ENCODE results near the gene SLC28A3. TPM values are rescaled to one million over a fixed set of nuclear protein-coding genes. Genes with fewer than 3 reads are reported as not detected.

The SLC28A3 gene
- total RNA-seq, 2 experiments from 2014 or later = not detected

DNA sequence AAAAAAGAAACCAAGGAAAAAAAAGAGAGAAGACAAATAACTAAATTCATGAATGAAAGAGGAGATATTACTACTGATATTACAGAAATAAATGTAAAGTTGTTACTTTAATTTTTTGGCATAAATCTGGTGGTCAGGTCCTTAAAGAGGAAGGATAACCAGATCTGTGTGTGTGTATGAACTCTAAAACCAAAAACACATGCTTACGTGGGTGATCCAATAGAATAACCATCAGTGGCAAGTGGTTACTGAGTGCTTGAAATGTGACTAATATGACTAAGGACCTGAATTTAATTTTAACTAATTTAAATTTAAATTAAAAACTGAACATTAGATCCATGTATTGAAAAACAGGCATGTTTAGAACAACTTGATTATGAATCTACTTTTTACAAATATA is 10.3 kb downstream of the SLC28A3 start:
- Histone ChIP-seq H2AFZ (ENCODE audit: low read length) (no peak overlapping the region), H3K27ac (ENCODE audit: low read depth, low read length, poor library complexity, severe bottlenecking) (no peak overlapping the region), H3K9me3 (ENCODE audit: low read length) (no peaks in the 10 kb centered on the region), H3K4me1 (ENCODE audit: insufficient read depth, low read length, poor library complexity, severe bottlenecking) (no peaks in the 10 kb centered on the region), H3K4me3 (ENCODE audit: low read depth, low read length, poor library complexity, severe bottlenecking) (no peak overlapping the region), H3K36me3 (ENCODE audit: insufficient read depth, low read length) (no peaks in the 10 kb centered on the region), H3K4me2 (ENCODE audit: low read length) (no peak overlapping the region), H3K9me2 (ENCODE audit: insufficient read depth, low read length) (no peaks in the 10 kb centered on the region), H4K20me1 (ENCODE audit: insufficient read depth, low read length) (no peaks in the 10 kb centered on the region), H3K79me2 (ENCODE audit: insufficient read depth, low read depth, low read length) (no peaks in the 10 kb centered on the region)
- no TSS peak for BruUV-seq (replicated peaks)
- TF ChIP-seq EZH2phosphoT487 (IDR thresholded peaks at IDR 0.05; ENCODE audit: borderline replicate concordance, low read depth, low read length) = no peak
- TF ChIP-seq, protein P1, sequence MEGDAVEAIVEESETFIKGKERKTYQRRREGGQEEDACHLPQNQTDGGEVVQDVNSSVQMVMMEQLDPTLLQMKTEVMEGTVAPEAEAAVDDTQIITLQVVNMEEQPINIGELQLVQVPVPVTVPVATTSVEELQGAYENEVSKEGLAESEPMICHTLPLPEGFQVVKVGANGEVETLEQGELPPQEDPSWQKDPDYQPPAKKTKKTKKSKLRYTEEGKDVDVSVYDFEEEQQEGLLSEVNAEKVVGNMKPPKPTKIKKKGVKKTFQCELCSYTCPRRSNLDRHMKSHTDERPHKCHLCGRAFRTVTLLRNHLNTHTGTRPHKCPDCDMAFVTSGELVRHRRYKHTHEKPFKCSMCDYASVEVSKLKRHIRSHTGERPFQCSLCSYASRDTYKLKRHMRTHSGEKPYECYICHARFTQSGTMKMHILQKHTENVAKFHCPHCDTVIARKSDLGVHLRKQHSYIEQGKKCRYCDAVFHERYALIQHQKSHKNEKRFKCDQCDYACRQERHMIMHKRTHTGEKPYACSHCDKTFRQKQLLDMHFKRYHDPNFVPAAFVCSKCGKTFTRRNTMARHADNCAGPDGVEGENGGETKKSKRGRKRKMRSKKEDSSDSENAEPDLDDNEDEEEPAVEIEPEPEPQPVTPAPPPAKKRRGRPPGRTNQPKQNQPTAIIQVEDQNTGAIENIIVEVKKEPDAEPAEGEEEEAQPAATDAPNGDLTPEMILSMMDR (conservative IDR thresholded peaks at IDR 0.05; ENCODE audit: low read length) = no peak
- intact Hi-C loops (cut with micrococcal nuclease; ENCODE audit: unreplicated experiment) = no loop called here
- CTCF ChIA-PET (ENCODE audit: unreplicated experiment) = no interaction called here
- DNase-seq (ENCODE audit: low spot score) = no peak
- POLR2A ChIA-PET = no interaction called here

DNA sequence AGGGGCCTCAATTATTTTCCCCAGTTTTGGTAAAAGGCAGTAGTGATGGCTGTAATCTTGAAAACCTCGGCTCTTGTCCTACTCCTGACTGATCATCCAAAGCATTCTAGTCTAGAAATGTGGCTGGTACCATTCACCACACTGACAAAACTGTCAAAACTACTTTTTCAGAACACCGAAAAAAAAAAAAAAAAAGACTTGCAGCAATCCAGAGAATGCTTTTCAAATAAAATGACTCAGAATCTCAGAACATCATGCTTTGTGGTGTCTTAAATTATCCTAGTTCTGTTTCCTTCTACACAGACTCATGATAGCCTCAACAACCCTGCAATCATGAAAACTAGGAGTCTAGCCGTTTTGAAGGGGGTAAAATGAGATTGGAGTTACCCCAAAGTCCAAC is 13.4 kb downstream of the SLC28A3 start:
- no peaks in the 10 kb centered on the region for H3K9me2 ChIP-seq (ENCODE audit: insufficient read depth, low read length)
- BruUV-seq (replicated peaks) = no TSS peak

DNA sequence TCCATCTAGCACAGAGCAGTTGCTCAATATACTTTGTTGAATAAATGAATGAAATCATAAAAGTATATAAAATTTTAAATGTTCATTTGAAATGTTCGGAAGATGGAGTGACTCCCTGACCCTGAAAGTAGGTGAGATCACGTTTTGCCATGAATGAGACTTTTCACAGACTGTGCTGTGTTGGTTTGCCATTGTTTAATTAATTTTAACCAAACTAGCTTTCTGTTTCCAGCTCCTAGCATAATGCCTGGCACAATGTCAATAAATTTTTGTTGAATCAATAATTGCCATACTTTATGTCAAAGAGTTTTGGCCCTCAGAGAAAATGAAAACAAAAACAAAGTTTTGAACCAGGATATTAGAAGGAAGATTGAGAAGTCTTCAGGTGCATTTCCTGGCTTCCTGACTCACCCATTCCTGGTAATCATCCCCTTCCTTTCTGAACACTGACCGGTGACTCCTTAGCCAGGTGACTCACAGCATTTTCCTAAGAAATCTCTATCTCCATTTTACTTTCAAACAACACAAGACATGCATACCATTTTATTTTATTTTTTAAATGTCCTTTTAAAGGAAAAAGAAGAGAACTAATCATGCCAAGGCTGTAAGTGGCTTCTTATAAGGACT is 15.1 kb downstream of the SLC28A3 start:
- BruUV-seq (replicated peaks) = no TSS peak
- POLR2A ChIA-PET = no interaction called here
- intact Hi-C loops (cut with micrococcal nuclease; ENCODE audit: unreplicated experiment) = no loop called here
- no peaks in the 10 kb centered on the region for H3K9me2 ChIP-seq (ENCODE audit: insufficient read depth, low read length)
- H3K9me3 ChIP-seq (ENCODE audit: low read length) = no peaks in the 10 kb centered on the region
- no peaks in the 10 kb centered on the region for H3K4me1 ChIP-seq (ENCODE audit: insufficient read depth, low read length, poor library complexity, severe bottlenecking)
- TF ChIP-seq EZH2phosphoT487 (IDR thresholded peaks at IDR 0.05; ENCODE audit: borderline replicate concordance, low read depth, low read length) = no peak
- TF ChIP-seq, protein P1 (conservative IDR thresholded peaks at IDR 0.05; ENCODE audit: low read length) = no peak
- CTCF ChIA-PET (ENCODE audit: unreplicated experiment) = no interaction called here
- H4K20me1 ChIP-seq (ENCODE audit: insufficient read depth, low read length) = no peaks in the 10 kb centered on the region
- no peaks in the 10 kb centered on the region for H3K79me2 ChIP-seq (ENCODE audit: insufficient read depth, low read depth, low read length)
- no peak overlapping the region for H2AFZ ChIP-seq (ENCODE audit: low read length)
- H3K36me3 ChIP-seq (ENCODE audit: insufficient read depth, low read length) = no peaks in the 10 kb centered on the region
- H3K4me2 ChIP-seq (ENCODE audit: low read length) = no peak overlapping the region
- no peak overlapping the region for H3K27ac ChIP-seq (ENCODE audit: low read depth, low read length, poor library complexity, severe bottlenecking)
- no peak for DNase-seq (ENCODE audit: low spot score)
- no peak overlapping the region for H3K4me3 ChIP-seq (ENCODE audit: low read depth, low read length, poor library complexity, severe bottlenecking)

More for the DNA sequence above, 13.4 kb downstream of the SLC28A3 start:
- Histone ChIP-seq H3K36me3 (ENCODE audit: insufficient read depth, low read length) (no peaks in the 10 kb centered on the region), H3K4me1 (ENCODE audit: insufficient read depth, low read length, poor library complexity, severe bottlenecking) (no peaks in the 10 kb centered on the region), H3K4me2 (ENCODE audit: low read length) (no peak overlapping the region), H3K79me2 (ENCODE audit: insufficient read depth, low read depth, low read length) (no peaks in the 10 kb centered on the region), H3K4me3 (ENCODE audit: low read depth, low read length, poor library complexity, severe bottlenecking) (no peak overlapping the region), H4K20me1 (ENCODE audit: insufficient read depth, low read length) (no peaks in the 10 kb centered on the region), H3K9me3 (ENCODE audit: low read length) (no peaks in the 10 kb centered on the region), H2AFZ (ENCODE audit: low read length) (no peak overlapping the region), H3K27ac (ENCODE audit: low read depth, low read length, poor library complexity, severe bottlenecking) (no peak overlapping the region)
- no peak for TF ChIP-seq EZH2phosphoT487 (IDR thresholded peaks at IDR 0.05; ENCODE audit: borderline replicate concordance, low read depth, low read length)
- TF ChIP-seq, protein P1 (conservative IDR thresholded peaks at IDR 0.05; ENCODE audit: low read length) = no peak
- POLR2A ChIA-PET = no interaction called here
- intact Hi-C loops (cut with micrococcal nuclease; ENCODE audit: unreplicated experiment) = no loop called here
- no peak for DNase-seq (ENCODE audit: low spot score)
- CTCF ChIA-PET (ENCODE audit: unreplicated experiment) = no interaction called here
